A549 (cell line): ENCODE measurements around the gene SAXO1. TPM values are rescaled to one million over a fixed set of nuclear protein-coding genes. Genes with fewer than 3 reads are reported as not detected.

Experiments
- ATAC-seq, 2 experiments: fragments of 200-7000 bp in 1 of 2; fragments of >200 bp in 1 of 2; cut with Nextera tagmentation in 1 of 2; cut with Tn5 transposase in 1 of 2; 3 replicates each; pipeline versions ENCODE4 v1.8.0 to v1.9.1; 2018 to 2020; ENCODE audit warnings: mild to moderate bottlenecking in 1 of 2, moderate library complexity in 1 of 2
- CTCF ChIA-PET: fragments of 300-600 bp; sonication (Branson Sonifier 250); formaldehyde crosslinking; extraction: SDS; loops from one replicate; lab custom pipeline; 2021; ENCODE audit warnings: antibody characterized with exemption, inconsistent platforms; lab: Yijun Ruan, JAX
- POLR2A ChIA-PET: fragments of 350-600 bp; formaldehyde crosslinking; extraction: SDS; loops from one replicate; lab custom pipeline; 2021; ENCODE audit warnings: antibody characterized with exemption, inconsistent platforms; lab: Yijun Ruan, JAX
- DNase-seq, 2 experiments: peaks; one replicate each; pipeline versions ENCODE4 v3.0.0 to v3.0.0-alpha.2; 2011 to 2016; ENCODE audit warnings: low read depth in 1 of 2, low spot score in 1 of 2
- FAIRE-seq: peaks from 2 replicates; lab custom pipeline; 2011; peaks lifted over from hg19 to GRCh38; lab: Jason Lieb, UNC
- H3K27ac ChIP-seq, 2 experiments: fragments of >200 bp; sonication (Bioruptor Twin); formaldehyde crosslinking; 3 replicates each; pipeline ENCODE4 v1.5.1; 2016 to 2017
- H3K4me1 ChIP-seq: fragments of >200 bp; sonication (Bioruptor Twin); formaldehyde crosslinking; 3 replicates; pipeline ENCODE4 v1.6.1; 2016
- H3K4me2 ChIP-seq: fragments of >200 bp; sonication (Bioruptor Twin); formaldehyde crosslinking; 3 replicates; pipeline ENCODE4 v1.6.1; 2016
- H3K4me3 ChIP-seq: fragments of >200 bp; sonication (Bioruptor Twin); formaldehyde crosslinking; 3 replicates; pipeline ENCODE4 v1.5.1; 2016
- H3K9me3 ChIP-seq: fragments of >200 bp; sonication (Bioruptor Twin); formaldehyde crosslinking; 3 replicates; pipeline ENCODE4 v1.6.1; 2016
- ATOH8 ChIP-seq: fragments of 250-450 bp; sonication (Bioruptor Pico); IDR thresholded peaks from 2 replicates; pipeline ENCODE4 v1.5.0; 2020; ENCODE audit warnings: low read depth, mild to moderate bottlenecking, moderate library complexity
- BCL3 ChIP-seq: fragments of >200 bp; sonication (Bioruptor Twin); formaldehyde crosslinking; IDR thresholded peaks from 3 replicates; pipeline ENCODE4 v1.6.1; 2016
- BHLHE40 ChIP-seq: IDR thresholded peaks from 2 replicates; pipeline ENCODE4 v1.6.1; 2012; ENCODE audit warnings: low read depth, low read length, inconsistent platforms
- CBX8 ChIP-seq: fragments of 200-600 bp; sonication (generic); IDR thresholded peaks from 2 replicates; pipeline ENCODE4 v1.6.1; 2016
- ESRRA ChIP-seq: fragments of 150-350 bp; IDR thresholded peaks from 2 replicates; pipeline ENCODE4 v1.6.1; 2014; ENCODE audit warnings: mild to moderate bottlenecking, low read length, borderline replicate concordance
- HEYL ChIP-seq: fragments of 250-450 bp; sonication (Bioruptor Pico); IDR thresholded peaks from 2 replicates; pipeline ENCODE4 v1.8.0; 2021; ENCODE audit warnings: mild to moderate bottlenecking, moderate library complexity
- HOXA7 ChIP-seq: fragments of 250-450 bp; sonication (Bioruptor Pico); IDR thresholded peaks from 2 replicates; pipeline ENCODE4 v1.5.0; 2020; ENCODE audit warnings: mild to moderate bottlenecking, moderate library complexity
- HOXB13 ChIP-seq: fragments of 250-450 bp; sonication (Bioruptor Pico); IDR thresholded peaks from 2 replicates; pipeline ENCODE4 v1.5.0; 2020; ENCODE audit warnings: low read depth, mild to moderate bottlenecking, moderate library complexity
- HOXB5 ChIP-seq: fragments of 250-450 bp; sonication (Bioruptor Pico); IDR thresholded peaks from 2 replicates; pipeline ENCODE4 v1.5.0; 2020; ENCODE audit warnings: mild to moderate bottlenecking, moderate library complexity
- JUN ChIP-seq, 2 experiments: fragments of >200 bp; sonication (Bioruptor Twin); formaldehyde crosslinking; IDR thresholded peaks; 2 replicates in 1 of 2; 3 replicates in 1 of 2; pipeline ENCODE4 v1.6.1; 2016 to 2017
- KDM1A ChIP-seq: fragments of 200-600 bp; sonication (generic); IDR thresholded peaks from 2 replicates; pipeline ENCODE4 v1.6.1; 2016; ENCODE audit warnings: low read depth, mild to moderate bottlenecking
- MAFK ChIP-seq: fragments of 450-650 bp; IDR thresholded peaks from 2 replicates; pipeline ENCODE4 v1.6.1; 2014; ENCODE audit not compliant: partially characterized antibody
- MYC ChIP-seq: IDR thresholded peaks from 2 replicates; pipeline ENCODE4 v1.6.1; 2012; ENCODE audit warnings: mild to moderate bottlenecking, inconsistent platforms, low read length, improper control_type of control experiment, borderline replicate concordance
- POLR2AphosphoS2 ChIP-seq: conservative IDR thresholded peaks from 2 replicates; pipeline ENCODE4 v1.6.1; 2012; ENCODE audit warnings: low read length, improper control_type of control experiment, inconsistent platforms
- ZC3H11A ChIP-seq: fragments of 450-650 bp; IDR thresholded peaks from 2 replicates; pipeline ENCODE4 v1.6.1; 2014; ENCODE audit warnings: antibody characterized with exemption, mild to moderate bottlenecking
- WGBS: methylation state at CpG from one replicate; pipeline ENCODE4 v1.1.6; 2017; ENCODE audit errors: missing lambda C conversion rate; 5-methylcytosine and 5-hydroxymethylcytosine counted together
- polyA plus RNA-seq, 4 experiments: library from polyadenylated mRNA; depleted of rRNA in 3 of 4; stranded (reverse); fragments of >200 nt; fragmentation: RNase III in 1 of 4; extraction: RNeasy Plus Mini Kit Qiagen cat#74134 plus additional on column Dnase treatment in 1 of 4; gene quantifications; 2 replicates in 3 of 4; 3 replicates in 1 of 4; pipeline ENCODE4 v1.2.3, GENCODE V29; 2011 to 2017
- TF ChIP-seq, protein P1 (sequence below): IDR thresholded peaks from 2 replicates; pipeline ENCODE4 v1.6.1; 2012
- TF ChIP-seq, protein P2 (sequence below): fragments of 200-600 bp; sonication (generic); IDR thresholded peaks from 2 replicates; pipeline ENCODE4 v1.6.1; 2016; ENCODE audit warnings: antibody characterized with exemption, mild to moderate bottlenecking, moderate library complexity

Gene SAXO1
- polyA plus RNA-seq, 2 of the 4 experiments (the other 2 are of a cell fraction): not detected

DNA sequence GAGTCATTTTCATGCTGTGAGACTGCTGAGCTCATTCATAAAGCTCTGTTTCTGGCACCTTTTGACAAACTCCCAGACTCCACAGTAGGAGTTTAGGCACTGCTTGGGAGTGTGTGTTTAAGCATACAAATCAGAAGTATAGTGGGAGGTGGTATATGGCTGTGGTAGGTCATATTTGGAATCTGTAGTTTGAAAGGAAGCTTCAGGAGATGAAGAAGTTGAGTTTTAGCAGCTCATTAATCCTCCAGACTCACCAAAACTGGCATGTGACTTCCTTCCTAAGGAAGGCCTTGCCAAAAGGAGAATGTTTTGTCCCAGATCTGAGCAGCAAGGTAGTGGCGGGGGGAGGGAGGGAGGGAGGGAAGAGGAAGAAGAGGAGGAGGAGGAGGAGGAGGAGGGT is 52.8 kb downstream of the SAXO1 start:
- POLR2A ChIA-PET: no interaction called here
- no peaks in the 10 kb centered on the region for H3K4me1 ChIP-seq
- no peak overlapping the region for H3K4me2 ChIP-seq
- DNase-seq (no peak), ATAC-seq (0 out of 6 replicates have a peak, but pooled peaks of 1 of the 2 experiments have one; percentile 19), FAIRE-seq (no peak)
- CTCF ChIA-PET: no interaction called here
- H3K4me3 ChIP-seq: no peak overlapping the region
- no peak overlapping the region for H3K27ac ChIP-seq
- H3K9me3 ChIP-seq: no peaks in the 10 kb centered on the region
- WGBS: 13% methylated on average over 1 of the region's 1 CpG
- TF ChIP-seq, protein P1, sequence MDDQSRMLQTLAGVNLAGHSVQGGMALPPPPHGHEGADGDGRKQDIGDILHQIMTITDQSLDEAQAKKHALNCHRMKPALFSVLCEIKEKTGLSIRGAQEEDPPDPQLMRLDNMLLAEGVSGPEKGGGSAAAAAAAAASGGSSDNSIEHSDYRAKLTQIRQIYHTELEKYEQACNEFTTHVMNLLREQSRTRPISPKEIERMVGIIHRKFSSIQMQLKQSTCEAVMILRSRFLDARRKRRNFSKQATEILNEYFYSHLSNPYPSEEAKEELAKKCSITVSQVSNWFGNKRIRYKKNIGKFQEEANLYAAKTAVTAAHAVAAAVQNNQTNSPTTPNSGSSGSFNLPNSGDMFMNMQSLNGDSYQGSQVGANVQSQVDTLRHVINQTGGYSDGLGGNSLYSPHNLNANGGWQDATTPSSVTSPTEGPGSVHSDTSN: no peak
- no peak for TF ChIP-seq HEYL (CRISPR knock-in tag)
- no peak for TF ChIP-seq BCL3
- TF ChIP-seq ZC3H11A: no peak
- TF ChIP-seq HOXB13: no peak
- TF ChIP-seq HOXB5: no peak

DNA sequence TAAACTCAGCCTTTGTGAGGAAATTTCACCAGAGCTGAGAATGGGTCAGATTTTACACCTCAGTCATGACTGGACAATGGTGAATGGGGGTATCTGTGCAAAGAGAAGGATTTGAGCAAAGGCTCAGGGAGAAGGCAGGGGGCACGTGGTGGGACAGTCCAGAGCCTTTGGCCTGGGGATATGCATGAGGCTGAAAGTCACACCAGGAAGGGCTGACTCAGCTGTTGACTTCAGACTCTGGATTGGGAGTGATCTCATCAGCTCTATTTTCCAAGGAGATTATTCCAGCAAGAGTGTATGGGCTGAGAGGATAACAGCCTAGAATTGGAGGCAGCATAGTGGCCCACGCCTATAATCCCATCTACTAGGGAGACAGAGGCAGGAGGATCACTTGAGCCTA is 53.6 kb downstream of the SAXO1 start:
- DNase-seq (no peak), ATAC-seq (no peak), FAIRE-seq (no peak)
- Histone ChIP-seq H3K4me1 (no peaks in the 10 kb centered on the region), H3K4me3 (no peak overlapping the region), H3K4me2 (no peak overlapping the region), H3K27ac (no peak overlapping the region), H3K9me3 (no peaks in the 10 kb centered on the region)
- no peak for TF ChIP-seq ESRRA
- no peak for TF ChIP-seq CBX8
- TF ChIP-seq, protein P1: no peak
- no peak for TF ChIP-seq BHLHE40
- TF ChIP-seq MAFK: peak; percentile 29
- no peak for TF ChIP-seq ATOH8
- TF ChIP-seq HOXA7: no peak
- CTCF ChIA-PET: no interaction called here
- 0% methylated on average over 2 of the region's 2 CpGs for WGBS
- POLR2A ChIA-PET: no interaction called here

DNA sequence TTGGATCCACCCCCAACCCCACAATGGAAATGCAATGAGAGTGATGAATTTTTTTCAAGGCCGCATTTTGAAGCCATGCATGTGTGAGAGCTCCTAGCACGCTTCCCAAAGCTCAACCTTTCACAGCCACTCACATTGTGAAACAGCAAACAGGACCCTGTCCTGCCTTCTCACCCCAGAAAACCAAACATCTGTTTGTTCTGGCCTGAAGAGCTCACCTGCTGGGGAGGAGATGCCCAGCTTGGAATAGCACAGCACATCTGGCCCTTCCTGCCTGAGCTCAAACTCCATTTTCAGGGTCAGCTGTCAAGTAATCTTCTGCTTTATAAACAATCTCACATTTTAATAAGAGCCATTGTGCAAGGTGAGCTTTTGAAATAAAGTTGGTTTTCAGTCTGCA is 54.8 kb downstream of the SAXO1 start:
- ATAC-seq: no peak
- no peak for FAIRE-seq

More for the DNA sequence above, 54.8 kb downstream of the SAXO1 start:
- Histone ChIP-seq H3K4me1 (no peaks in the 10 kb centered on the region), H3K27ac (no peak overlapping the region), H3K4me2 (no peak overlapping the region), H3K9me3 (no peaks in the 10 kb centered on the region), H3K4me3 (no peak overlapping the region)
- TF ChIP-seq KDM1A: no peak
- no peak for TF ChIP-seq ATOH8
- TF ChIP-seq MYC: no peak
- TF ChIP-seq JUN (IDR thresholded peaks at IDR 0.05): no peak
- TF ChIP-seq POLR2AphosphoS2: no peak
- TF ChIP-seq, protein P2, sequence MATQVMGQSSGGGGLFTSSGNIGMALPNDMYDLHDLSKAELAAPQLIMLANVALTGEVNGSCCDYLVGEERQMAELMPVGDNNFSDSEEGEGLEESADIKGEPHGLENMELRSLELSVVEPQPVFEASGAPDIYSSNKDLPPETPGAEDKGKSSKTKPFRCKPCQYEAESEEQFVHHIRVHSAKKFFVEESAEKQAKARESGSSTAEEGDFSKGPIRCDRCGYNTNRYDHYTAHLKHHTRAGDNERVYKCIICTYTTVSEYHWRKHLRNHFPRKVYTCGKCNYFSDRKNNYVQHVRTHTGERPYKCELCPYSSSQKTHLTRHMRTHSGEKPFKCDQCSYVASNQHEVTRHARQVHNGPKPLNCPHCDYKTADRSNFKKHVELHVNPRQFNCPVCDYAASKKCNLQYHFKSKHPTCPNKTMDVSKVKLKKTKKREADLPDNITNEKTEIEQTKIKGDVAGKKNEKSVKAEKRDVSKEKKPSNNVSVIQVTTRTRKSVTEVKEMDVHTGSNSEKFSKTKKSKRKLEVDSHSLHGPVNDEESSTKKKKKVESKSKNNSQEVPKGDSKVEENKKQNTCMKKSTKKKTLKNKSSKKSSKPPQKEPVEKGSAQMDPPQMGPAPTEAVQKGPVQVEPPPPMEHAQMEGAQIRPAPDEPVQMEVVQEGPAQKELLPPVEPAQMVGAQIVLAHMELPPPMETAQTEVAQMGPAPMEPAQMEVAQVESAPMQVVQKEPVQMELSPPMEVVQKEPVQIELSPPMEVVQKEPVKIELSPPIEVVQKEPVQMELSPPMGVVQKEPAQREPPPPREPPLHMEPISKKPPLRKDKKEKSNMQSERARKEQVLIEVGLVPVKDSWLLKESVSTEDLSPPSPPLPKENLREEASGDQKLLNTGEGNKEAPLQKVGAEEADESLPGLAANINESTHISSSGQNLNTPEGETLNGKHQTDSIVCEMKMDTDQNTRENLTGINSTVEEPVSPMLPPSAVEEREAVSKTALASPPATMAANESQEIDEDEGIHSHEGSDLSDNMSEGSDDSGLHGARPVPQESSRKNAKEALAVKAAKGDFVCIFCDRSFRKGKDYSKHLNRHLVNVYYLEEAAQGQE: no peak
- TF ChIP-seq HOXB5: no peak
- WGBS: 61% methylated on average over 2 of the region's 2 CpGs
- CTCF ChIA-PET: interaction anchor here (1.2 kb wide), 1 partner anchor 8 kb away, joined by 3 read pairs; no protein-coding TSS in a partner anchor
- no peak for DNase-seq
- POLR2A ChIA-PET: no interaction called here
